ES-I3 (cell line): ENCODE data around the gene IL17A.

Experiments
- H3K36me3 ChIP-seq: 2 replicates; pipeline ENCODE4 v1.6.1; 2013; ENCODE audit warnings: mild to moderate bottlenecking, low read length, control low read depth, moderate library complexity; ENCODE audit not compliant: insufficient read depth
- H3K4me1 ChIP-seq: 2 replicates; pipeline ENCODE4 v1.6.1; 2013; ENCODE audit warnings: mild to moderate bottlenecking, control low read depth, low read length; ENCODE audit not compliant: insufficient read depth
- H3K9ac ChIP-seq: 2 replicates; pipeline ENCODE4 v1.6.1; 2013; ENCODE audit warnings: low read depth, mild to moderate bottlenecking, low read length, moderate library complexity
- H3K9me3 ChIP-seq: 2 replicates; pipeline ENCODE4 v1.6.1; 2013; ENCODE audit warnings: mild to moderate bottlenecking, low read length, moderate library complexity; ENCODE audit not compliant: control insufficient read depth, insufficient read depth

Gene IL17A

DNA sequence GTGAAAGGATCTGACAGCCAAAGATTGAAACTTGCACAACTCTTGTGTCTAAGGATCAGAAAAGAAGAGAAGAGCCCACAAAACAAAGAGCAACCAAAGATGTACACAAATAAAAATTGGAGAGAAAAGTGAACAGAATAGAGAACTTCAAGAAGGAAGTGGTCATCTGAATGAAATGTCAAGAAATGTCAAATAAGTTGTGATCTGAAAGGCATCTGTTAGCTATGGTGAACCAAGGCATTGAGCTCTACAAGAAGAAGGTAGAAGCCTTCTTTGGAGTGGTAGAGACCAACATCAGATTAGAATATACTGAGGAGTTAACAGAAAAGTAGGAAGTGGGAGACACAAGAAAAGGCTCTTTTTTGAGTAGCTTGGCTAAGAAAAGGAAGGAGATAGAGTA lies 29.6 kb downstream of the IL17A start:
- Histone ChIP-seq H3K36me3 (no peaks in the 10 kb centered on the region), H3K4me1 (no peaks in the 10 kb centered on the region), H3K9me3 (no peaks in the 10 kb centered on the region), H3K9ac (no peak overlapping the region)

DNA sequence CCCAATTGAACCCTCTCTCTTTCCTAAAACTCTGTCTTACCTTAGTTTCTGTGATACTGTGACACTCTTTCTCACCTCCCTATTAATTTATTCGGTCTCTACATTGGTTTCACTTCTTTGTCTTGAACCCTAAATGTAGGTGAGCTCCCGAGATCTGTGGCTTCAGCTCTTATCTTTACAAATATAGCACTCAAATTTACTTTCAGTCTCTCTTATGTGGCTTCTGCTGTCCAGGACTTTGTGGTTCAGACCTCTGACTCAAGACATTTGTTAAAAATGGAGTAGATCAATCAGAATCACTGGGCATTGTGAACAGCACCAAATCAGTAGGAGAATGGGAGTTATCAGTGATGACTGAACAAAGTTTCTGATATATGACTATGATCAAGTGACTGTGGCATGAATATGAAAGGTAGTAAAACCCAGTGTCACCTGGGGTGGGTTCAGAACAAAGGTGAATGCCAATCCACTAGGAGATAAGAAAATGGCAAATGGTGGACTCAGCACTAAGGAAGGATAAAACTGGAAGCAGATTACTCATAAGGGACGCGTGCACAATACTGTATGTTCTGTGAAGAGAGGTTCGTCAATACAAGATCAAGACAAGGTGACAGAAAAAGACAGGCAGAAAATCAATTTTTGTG lies 30.9 kb downstream of the IL17A start:
- no peaks in the 10 kb centered on the region for H3K4me1 ChIP-seq
- no peaks in the 10 kb centered on the region for H3K36me3 ChIP-seq
- no peaks in the 10 kb centered on the region for H3K9me3 ChIP-seq
- no peak overlapping the region for H3K9ac ChIP-seq

DNA sequence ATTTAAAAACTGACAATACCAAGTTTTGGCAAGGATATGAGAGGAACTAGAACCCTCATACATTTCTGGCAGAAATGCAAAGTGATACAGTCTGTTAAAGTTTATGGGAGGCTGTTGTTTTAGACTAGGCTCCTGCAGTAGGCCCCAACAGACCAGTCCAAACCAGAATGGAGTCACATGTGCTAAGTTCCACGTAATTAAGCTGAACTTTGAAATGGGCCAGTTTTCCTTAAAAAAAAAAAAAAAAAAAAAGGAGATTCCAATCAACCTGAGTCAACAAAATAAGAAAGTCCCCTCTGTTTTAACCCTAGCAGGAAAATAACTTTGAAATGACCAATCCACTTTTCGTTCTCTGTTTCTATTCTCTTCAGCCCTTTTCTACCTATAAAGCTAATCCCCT lies 31.6 kb downstream of the IL17A start:
- H3K4me1 ChIP-seq = no peaks in the 10 kb centered on the region
- H3K36me3 ChIP-seq = no peaks in the 10 kb centered on the region
- no peaks in the 10 kb centered on the region for H3K9me3 ChIP-seq
- H3K9ac ChIP-seq = no peak overlapping the region

DNA sequence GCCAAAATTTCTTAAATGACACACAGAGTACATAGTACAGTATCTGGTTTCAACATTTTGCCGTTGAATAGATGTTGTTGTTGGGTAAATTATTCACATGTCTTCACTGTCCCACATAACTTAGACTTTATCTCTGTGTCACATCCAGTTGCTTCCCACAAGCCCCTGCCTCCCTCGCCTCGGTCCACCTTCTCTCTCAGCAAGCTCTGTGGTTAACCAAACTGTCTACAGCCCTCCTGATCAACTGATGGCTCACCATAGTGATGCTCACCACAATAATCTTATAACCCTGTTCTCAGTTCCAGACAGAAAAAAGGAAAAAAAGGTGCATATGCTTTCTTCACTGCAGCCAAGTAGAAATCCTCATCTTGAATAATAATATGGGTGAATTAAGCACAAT lies 35.1 kb downstream of the IL17A start:
- Histone ChIP-seq H3K36me3 (no peaks in the 10 kb centered on the region), H3K4me1 (no peaks in the 10 kb centered on the region), H3K9me3 (no peaks in the 10 kb centered on the region), H3K9ac (no peak overlapping the region)

DNA sequence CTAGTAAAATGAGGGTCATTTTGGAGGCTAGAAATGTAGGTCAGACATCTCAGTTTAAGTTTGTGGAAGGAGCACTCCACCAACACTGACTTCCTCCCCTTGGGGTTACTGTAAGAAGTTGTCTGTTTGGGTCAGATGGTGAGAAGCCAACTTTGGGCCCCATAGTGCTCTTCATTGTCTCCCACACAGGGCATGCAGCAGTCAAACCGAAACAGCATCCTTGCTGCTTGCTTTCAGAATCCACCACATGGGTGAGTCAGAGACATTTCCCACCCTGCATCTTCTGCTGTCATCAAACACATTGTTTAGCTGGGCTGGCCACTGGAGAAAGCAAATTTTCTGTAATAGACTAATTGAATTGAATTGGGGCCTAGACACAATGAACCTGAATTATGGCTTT lies 41.3 kb downstream of the IL17A start:
- Histone ChIP-seq H3K9me3 (no peaks in the 10 kb centered on the region), H3K9ac (no peak overlapping the region), H3K36me3 (no peaks in the 10 kb centered on the region), H3K4me1 (no peaks in the 10 kb centered on the region)

DNA sequence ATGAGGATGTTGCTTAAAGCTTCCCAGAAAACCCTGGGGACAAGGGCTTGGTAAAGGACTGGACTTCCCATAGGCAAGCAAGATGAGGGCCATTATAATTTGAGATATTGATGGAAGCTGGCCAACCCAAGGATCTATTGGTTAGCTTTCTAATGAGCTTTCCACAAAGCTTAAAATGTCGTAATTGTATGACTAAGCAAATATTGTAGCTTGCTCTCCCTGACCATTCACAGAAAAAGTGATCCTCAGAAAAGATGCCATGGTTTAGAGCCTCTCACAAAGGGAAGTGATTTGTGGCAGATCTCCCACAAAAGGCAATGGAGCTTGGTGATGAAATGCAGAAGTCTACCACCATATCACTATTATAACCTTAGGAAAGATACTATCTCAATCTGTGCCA lies 44.5 kb downstream of the IL17A start:
- Histone ChIP-seq H3K4me1 (peaks cover 5% of the 10 kb centered on the region; the same call in 1 of the 2 replicates), H3K9ac (no peak overlapping the region), H3K36me3 (no peaks in the 10 kb centered on the region), H3K9me3 (no peaks in the 10 kb centered on the region)

- Histone ChIP-seq H3K9ac (no peak overlapping the region), H3K9me3 (no peaks in the 10 kb centered on the region), H3K36me3 (no peaks in the 10 kb centered on the region), H3K4me1 (peaks cover 5% of the 10 kb centered on the region; the same call in 1 of the 2 replicates)
Observed at GRCh38 chr6:52231406-52232127, 45.4 kb downstream of the IL17A start.

DNA sequence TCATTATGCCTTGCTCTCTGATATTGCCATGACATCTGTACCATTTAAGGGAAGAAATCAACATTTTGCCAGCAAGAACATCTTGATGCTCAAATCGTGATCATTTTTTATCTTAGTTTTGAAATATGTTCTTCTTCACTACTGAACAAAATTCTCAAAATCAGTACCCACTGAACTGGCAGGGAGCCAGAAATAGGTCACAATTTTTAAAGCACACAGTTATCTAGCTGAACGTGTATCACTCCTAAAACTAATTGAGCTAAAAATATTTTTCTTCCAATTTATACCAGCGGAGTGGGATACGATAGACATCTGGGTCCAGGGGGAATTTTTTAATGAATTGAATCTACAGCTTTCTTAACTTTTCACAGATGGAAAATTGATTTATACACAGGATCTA lies 46.8 kb downstream of the IL17A start:
- Histone ChIP-seq H3K36me3 (no peaks in the 10 kb centered on the region), H3K9me3 (no peaks in the 10 kb centered on the region), H3K9ac (no peak overlapping the region), H3K4me1 (peaks cover 5% of the 10 kb centered on the region; the same call in 1 of the 2 replicates)

DNA sequence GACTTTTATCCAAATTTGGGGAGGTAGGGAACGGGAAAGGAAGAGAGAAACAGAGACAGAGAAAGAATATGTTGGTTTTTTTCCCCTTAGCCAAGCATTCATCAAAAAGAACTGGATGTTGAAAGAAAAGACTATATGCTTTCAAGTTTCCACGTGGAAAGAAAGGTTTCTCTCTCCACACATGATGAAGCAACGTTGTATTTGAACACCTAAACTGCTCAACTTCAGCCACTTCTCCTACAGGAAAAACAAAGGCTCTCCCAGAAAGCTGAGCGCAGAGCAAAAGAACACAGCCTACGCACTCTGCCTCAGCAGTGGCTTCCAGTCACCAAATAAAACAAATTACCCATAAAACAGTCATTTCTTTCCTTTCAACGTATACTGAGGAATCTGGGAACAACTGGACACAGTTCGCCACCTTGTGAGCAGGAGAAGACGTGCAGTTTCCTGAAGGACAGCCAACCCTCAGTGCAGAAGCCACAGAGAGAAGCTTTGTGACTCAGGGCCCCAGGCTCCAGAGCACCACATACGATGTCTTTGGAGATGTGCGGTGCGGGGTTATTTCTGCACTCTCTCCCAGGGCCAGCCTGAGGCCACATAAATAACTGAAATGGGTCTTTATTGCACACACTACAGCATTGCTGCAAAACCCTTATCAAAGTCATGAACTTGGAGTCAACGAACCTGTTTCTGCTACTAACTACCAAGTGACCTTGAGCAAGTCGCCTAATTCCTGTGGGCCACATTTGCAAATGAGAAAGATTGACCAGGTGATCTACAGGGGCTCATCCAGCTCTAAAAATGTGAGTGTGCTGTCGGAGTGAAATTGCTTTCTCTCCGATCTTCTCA lies 48.0 kb downstream of the IL17A start:
- no peaks in the 10 kb centered on the region for H3K36me3 ChIP-seq
- H3K9ac ChIP-seq = no peak overlapping the region
- H3K9me3 ChIP-seq = no peaks in the 10 kb centered on the region
- peaks cover 5% of the 10 kb centered on the region; the same call in 1 of the 2 replicates for H3K4me1 ChIP-seq
